NCI-H69 (cell line): ENCODE results near the gene SLC27A1.
"Not testable (repeated sequence)": the region's sequence is repeated elsewhere in the genome, so short reads cannot be mapped to it uniquely, and the experiment has no call there.

ENCODE experiments used
- DNase-seq: peaks from one replicate; lab custom pipeline; 2025; lab: John Stamatoyannopoulos, UW

Gene SLC27A1

GRCh38 chr19:17456127-17456526 lies 14.2 kb upstream of the SLC27A1 start:
- DNase-seq: no peak

- peak; percentile 12 for DNase-seq
These were observed 12.7 kb upstream of the SLC27A1 start for GRCh38 chr19:17457616-17458015.

- DNase-seq: no peak
These were observed 11.4 kb upstream of the SLC27A1 start for GRCh38 chr19:17458970-17459369.

DNA sequence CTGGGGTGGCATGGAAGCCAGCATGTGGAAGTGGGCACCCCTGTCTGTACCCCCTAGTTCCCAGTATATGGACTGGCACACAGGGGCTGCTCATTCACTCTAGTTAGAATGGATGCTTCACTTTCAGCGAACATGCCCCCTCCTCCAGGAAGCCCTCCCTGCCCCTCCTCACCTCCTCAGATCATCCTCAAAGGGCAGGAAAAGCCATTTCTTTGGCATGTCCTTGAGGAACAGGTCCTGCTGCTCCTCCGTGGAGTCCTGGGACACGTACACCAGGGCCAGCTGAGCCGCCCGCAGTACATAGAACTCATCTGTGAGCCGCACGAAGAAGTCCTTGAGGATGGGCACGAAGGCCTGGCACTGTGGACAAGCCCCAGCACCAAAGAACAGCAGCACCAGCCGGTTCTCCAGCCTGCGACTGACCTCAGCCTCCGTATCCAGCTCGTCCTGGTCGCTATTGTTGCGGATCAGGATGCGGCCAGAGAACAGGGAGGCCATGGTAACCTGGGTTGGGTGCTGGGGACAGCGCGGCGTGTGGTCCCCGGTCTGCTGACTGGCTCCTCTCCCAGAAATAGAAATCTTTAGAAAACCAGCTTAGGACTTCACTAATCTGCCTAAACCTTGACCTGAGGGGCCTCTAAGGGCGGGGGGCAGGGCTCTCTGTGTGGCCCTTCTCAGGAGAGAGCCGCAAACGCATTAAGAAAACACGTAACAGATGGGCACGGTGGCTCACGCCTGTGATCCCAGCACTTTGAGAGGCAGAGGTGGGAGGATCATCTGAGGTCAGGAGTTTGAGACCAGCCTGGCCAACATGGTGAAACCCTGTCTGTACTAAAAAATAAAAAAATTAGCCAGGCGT lies 9.7 kb upstream of the SLC27A1 start, which contains the start of gene NXNL1:
Gene NXNL1 (minus strand): TSS at position 555 of the 859 bp plus-strand sequence. CDS start 57 bp downstream, at position 498.
- DNase-seq: no peak

DNA sequence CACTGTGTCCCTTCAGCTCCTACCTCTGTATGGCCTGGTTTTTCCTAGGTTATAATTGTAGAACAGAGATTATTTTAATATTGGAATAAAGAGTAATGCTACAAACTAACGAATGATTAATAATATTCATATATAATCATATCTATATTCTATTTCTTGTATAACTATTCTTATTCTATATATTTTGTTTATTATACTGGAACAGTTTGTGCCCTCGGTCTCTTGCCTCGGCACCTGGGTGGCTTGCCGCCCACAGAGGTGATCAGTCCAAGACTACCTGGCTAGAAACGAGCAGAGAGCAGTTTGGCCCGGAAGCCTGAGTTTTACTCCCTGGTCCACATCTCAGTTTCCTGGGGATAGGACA lies 3.9 kb upstream of the SLC27A1 start:
- DNase-seq: no peak

- no peak for DNase-seq
These were observed 2.6 kb upstream of the SLC27A1 start for GRCh38 chr19:17467471-17468301.

- no peak for DNase-seq
These were observed 1.8 kb upstream of the SLC27A1 start for GRCh38 chr19:17468302-17469091.

GRCh38 chr19:17469092-17469480 lies 1.2 kb upstream of the SLC27A1 start:
- no peak for DNase-seq

- peak; percentile 97 for DNase-seq
These were observed 750 bp upstream of the SLC27A1 start for GRCh38 chr19:17469481-17470067.

GRCh38 chr19:17471410-17472125 lies 1.2 kb downstream of the SLC27A1 start:
- DNase-seq: peak; percentile 30

DNA sequence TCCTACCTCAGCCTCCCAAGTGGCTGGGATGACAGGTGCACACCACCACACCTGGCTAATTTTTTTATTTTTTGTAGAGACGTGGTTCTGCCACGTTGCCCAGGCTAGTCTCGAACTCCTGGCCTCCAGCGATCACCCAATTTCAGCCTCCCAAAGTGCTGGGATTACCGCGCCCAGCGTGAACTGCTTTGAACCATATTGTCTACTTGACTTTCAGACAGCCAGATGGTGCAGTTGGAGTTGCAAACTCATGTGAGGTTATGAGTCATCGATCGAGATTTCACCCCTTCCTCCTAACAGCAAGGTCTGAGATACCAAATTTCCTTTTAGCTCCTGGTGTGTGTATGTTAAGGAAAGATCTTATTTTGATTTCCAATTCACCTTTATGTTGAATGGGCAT lies 2.7 kb downstream of the SLC27A1 start:
- peak; percentile 53 for DNase-seq

DNA sequence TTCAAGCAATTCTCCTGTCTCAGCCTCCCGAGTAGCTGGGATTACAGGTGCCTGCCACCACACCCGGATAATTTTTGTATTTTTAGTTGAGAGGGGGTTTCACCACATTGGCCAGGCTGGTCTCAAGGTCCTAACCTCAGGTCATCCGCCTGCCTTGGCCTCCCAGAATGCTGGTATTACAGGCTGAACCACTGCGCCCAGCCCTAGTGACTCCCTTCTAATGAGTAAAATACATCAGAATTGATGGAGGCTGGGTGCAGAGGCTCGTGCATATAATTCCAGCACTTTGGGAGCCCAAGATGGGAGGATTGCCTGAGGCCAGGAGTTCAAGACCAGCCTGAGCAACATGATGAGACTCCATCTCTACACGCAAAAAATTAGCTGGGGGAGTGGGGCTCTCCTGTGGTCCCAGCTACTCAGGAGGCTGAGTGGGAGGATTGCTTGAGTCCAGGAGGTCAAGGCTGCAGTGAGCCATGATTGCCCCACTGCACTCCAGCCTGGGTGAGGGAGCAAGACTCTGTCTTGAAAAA lies 4.8 kb downstream of the SLC27A1 start:
- DNase-seq: not testable (repeated sequence)

- DNase-seq: no peak
These were observed 5.3 kb downstream of the SLC27A1 start for GRCh38 chr19:17475541-17476115.

DNA sequence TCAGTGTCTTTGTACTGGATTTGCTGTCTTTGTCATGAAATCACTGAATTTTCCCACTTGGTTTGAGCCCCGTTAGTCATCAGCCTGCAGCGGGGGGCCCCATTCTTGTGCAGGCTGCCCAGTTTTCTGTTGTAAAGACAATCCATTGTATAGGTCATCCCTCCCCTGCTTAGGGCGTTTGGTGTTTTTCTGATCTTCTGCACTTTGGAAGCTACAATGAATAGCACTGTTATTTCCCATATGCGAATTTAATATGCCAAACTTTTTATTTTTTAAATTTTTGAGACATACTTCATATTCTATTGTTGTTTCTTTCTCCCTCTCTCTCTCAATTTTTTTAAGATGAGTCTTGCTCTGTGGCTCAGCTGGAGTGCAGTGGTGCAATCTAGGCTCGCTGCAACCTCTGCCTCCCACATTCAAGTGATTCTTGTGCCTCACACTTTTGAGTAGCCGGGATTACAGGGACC lies 9.0 kb downstream of the SLC27A1 start:
- no peak for DNase-seq

DNA sequence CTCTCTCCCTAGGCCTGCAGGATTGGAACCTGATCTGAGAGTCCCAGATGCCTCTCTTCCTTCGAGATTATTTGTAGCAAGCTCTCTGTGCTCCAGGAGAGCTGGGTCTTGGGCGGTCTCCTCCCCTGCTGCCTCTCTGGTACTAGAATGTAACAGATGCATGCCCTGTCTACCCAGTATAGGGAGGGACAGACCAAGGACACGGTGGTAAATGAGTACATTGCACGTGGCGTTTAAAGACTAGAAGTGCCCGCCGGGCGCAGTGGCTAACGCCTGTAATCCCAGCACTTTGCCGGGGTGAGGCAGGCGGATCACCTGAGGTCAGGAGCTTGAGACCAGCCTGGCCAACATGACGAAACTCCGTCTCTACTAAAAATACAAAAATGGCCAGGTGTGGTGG lies 11.7 kb downstream of the SLC27A1 start:
- no peak for DNase-seq

DNA sequence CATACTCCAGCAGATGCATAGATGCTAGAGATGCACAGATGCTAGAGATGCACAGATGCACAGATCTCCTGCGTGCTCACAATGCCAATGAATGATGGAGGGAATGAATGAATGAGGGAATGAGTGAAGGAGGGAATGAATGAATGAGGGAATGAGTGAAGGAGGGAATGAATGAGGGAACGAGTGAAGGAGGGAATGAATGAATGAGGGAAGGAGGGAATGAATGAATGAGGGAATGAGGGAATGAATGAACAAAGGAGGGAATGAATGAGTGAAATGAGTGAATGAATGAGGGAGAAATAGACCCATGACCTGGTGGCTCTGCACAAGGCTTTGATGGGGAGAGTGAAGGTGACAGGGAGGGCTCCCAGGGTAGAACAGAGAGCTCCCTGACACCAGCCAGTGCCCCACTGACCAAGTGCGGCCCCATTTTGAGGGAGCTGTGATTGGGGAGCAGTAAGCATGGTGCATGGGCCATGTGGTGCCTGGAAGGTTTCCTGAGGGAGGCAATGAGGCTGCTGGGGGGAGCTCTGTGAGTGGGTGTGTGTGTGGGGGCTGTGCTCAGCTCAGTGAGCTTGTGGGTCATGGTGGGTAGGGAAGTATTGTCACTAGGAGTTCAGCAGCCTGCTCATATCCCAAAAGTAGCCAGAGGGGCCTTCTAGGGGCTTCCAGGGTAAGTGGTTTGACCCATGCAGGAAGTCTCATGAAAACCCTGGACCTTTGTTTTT lies 12.7 kb downstream of the SLC27A1 start:
- no peak for DNase-seq

GRCh38 chr19:17483605-17484002 lies 13.3 kb downstream of the SLC27A1 start:
- no peak for DNase-seq

GRCh38 chr19:17484520-17485185 lies 14.3 kb downstream of the SLC27A1 start:
- DNase-seq: no peak
